Caco-2 (cell line): ENCODE data around the gene COIL. TPM values are rescaled to one million over a fixed set of nuclear protein-coding genes. Genes with fewer than 3 reads are reported as not detected.

Source experiments
- BruUV-seq: library from RNA; stranded (reverse); fragments of 400-500 nt; replicated peaks from 2 replicates; lab custom pipeline; 2021; lab: Mats Ljungman, UMichigan
- CTCF ChIA-PET: fragments of 300-600 bp; sonication (Branson Sonifier 250); formaldehyde crosslinking; loops from one replicate; lab custom pipeline; 2022; ENCODE audit warnings: antibody characterized with exemption; lab: Charles Lee
- POLR2A ChIA-PET: fragments of 300-600 bp; sonication (Branson Sonifier 250); formaldehyde crosslinking; loops from one replicate; lab custom pipeline; 2022; ENCODE audit warnings: antibody characterized with exemption; lab: Charles Lee
- DNase-seq, 2 experiments: peaks; one replicate each; pipeline versions ENCODE4 v3.0.0 to v3.0.0-alpha.2; 2020 to 2022
- H3K27me3 ChIP-seq: replicated peaks from 2 replicates; pipeline ENCODE4 v1.6.0; 2011; ENCODE audit warnings: low read length; ENCODE audit not compliant: control insufficient read depth, insufficient read depth
- H3K36me3 ChIP-seq: 2 replicates; pipeline ENCODE4 v1.5.1; 2011; ENCODE audit warnings: low read length; ENCODE audit not compliant: control insufficient read depth, insufficient read depth
- H3K4me1 ChIP-seq: fragments of 250-450 bp; sonication (Bioruptor Pico); 2 replicates; pipeline ENCODE4 v1.5.1; 2020; ENCODE audit warnings: mild to moderate bottlenecking
- H3K4me3 ChIP-seq: 2 replicates; pipeline ENCODE4 v1.5.1; 2011; ENCODE audit warnings: low read depth, mild to moderate bottlenecking, control low read depth, low read length
- H3K9me3 ChIP-seq: fragments of 250-450 bp; sonication (Bioruptor Pico); 2 replicates; pipeline ENCODE4 v1.5.1; 2020; ENCODE audit warnings: mild to moderate bottlenecking, moderate library complexity
- H3K27ac Mint-ChIP-seq: one replicate; pipeline ENCODE4 v1.8.0; 2022; ENCODE audit warnings: mixed read lengths; ENCODE audit not compliant: unreplicated experiment
- H3K27me3 Mint-ChIP-seq: one replicate; pipeline ENCODE4 v1.8.0; 2022; ENCODE audit warnings: mixed read lengths; ENCODE audit not compliant: insufficient read depth, unreplicated experiment
- H3K36me3 Mint-ChIP-seq: one replicate; pipeline ENCODE4 v1.8.0; 2022; ENCODE audit warnings: mild to moderate bottlenecking, mixed read lengths; ENCODE audit not compliant: insufficient read depth, unreplicated experiment
- H3K4me1 Mint-ChIP-seq: one replicate; pipeline ENCODE4 v1.8.0; 2022; ENCODE audit warnings: low read depth, mixed read lengths; ENCODE audit not compliant: unreplicated experiment
- H3K4me3 Mint-ChIP-seq: one replicate; pipeline ENCODE4 v1.8.0; 2022; ENCODE audit warnings: mild to moderate bottlenecking, moderate library complexity, mixed read lengths; ENCODE audit not compliant: unreplicated experiment
- H3K9me3 Mint-ChIP-seq: one replicate; pipeline ENCODE4 v1.8.0; 2022; ENCODE audit warnings: mixed read lengths; ENCODE audit not compliant: unreplicated experiment
- intact Hi-C: fragments of 100-400 bp; cut with micrococcal nuclease; formaldehyde crosslinking; loops from one replicate; pipeline ENCODE4 v1.10.0; 2022; ENCODE audit not compliant: unreplicated experiment
- total RNA-seq: library from RNA; stranded (reverse); gene quantifications from 2 replicates; pipeline ENCODE4 v1.2.3, GENCODE V29; 2022
- TF ChIP-seq, protein P1 (sequence below), 2 experiments: fragments of 200-600 bp in 1 of 2; IDR thresholded peaks; 1 replicate in 1 of 2; 2 replicates in 1 of 2; pipeline versions ENCODE4 v1.5.1 to v1.8.0; 2011 to 2022; ENCODE audit warnings: antibody characterized with exemption in 1 of 2, control low read depth in 1 of 2, inconsistent platforms in 1 of 2, low read depth in 1 of 2, low read length in 1 of 2, mild to moderate bottlenecking in 1 of 2, moderate library complexity in 1 of 2; ENCODE audit not compliant: insufficient read depth in 1 of 2, severe bottlenecking in 1 of 2, unreplicated experiment in 1 of 2

Gene COIL
- total RNA-seq, 1 experiment from 2014 or later: 27.0 TPM

DNA sequence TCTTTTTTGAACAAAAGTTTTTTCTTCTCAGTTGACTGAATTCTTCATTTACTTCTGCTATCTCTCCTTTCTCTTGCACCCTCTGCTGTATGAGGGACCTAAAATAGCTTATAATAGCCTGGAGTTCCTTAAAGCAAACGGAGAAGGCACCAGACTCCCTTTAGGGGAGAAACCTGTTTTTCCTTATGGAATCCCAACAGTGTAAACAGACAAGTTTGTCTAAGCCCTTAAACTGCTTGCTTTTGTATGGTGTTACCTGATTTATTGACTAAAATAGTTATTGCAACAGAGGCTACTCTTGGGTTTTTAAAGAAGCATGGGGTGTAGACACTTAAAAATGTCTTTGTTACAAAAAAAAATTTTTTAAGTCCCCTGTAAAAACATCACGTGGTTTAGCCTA lies 34.1 kb downstream of the COIL start:
- H3K4me1 ChIP-seq: peaks cover 15% of the 10 kb centered on the region; the same call in 1 of the 2 replicates
- no peak overlapping the region for H3K4me3 ChIP-seq
- no peaks in the 10 kb centered on the region for H3K36me3 ChIP-seq
- Mint-ChIP-seq H3K36me3 (no peaks in the 10 kb centered on the region), H3K4me3 (no peak overlapping the region), H3K27ac (no peak overlapping the region), H3K27me3 (no peaks in the 10 kb centered on the region), H3K4me1 (peaks cover 7% of the 10 kb centered on the region), H3K9me3 (peaks cover 7% of the 10 kb centered on the region)
- peaks cover 30% of the 10 kb centered on the region for H3K9me3 ChIP-seq
- ChIA-PET CTCF (interaction anchor here (0.8 kb wide), 1 partner anchor 13 kb away, joined by 5 read pairs; the partner anchor contains the start of gene TRIM25), POLR2A (interaction anchor here (0.6 to 1.2 kb wide), 2 partner anchors 13 to 1689 kb away, joined by 6 read pairs; partner anchors contain the start of gene TRIM25)
- TF ChIP-seq, protein P1, sequence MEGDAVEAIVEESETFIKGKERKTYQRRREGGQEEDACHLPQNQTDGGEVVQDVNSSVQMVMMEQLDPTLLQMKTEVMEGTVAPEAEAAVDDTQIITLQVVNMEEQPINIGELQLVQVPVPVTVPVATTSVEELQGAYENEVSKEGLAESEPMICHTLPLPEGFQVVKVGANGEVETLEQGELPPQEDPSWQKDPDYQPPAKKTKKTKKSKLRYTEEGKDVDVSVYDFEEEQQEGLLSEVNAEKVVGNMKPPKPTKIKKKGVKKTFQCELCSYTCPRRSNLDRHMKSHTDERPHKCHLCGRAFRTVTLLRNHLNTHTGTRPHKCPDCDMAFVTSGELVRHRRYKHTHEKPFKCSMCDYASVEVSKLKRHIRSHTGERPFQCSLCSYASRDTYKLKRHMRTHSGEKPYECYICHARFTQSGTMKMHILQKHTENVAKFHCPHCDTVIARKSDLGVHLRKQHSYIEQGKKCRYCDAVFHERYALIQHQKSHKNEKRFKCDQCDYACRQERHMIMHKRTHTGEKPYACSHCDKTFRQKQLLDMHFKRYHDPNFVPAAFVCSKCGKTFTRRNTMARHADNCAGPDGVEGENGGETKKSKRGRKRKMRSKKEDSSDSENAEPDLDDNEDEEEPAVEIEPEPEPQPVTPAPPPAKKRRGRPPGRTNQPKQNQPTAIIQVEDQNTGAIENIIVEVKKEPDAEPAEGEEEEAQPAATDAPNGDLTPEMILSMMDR (IDR thresholded peaks at IDR 0.05; ENCODE audit: insufficient read depth in 1 of 2, low read depth in 1 of 2, low read length in 1 of 2, severe bottlenecking in 1 of 2, unreplicated experiment in 1 of 2): no peak
- no TSS peak for BruUV-seq
- no peaks in the 10 kb centered on the region for H3K27me3 ChIP-seq
- DNase-seq: peak in 1 of 2 experiments; percentile 54
- intact Hi-C loops: no loop called here

DNA sequence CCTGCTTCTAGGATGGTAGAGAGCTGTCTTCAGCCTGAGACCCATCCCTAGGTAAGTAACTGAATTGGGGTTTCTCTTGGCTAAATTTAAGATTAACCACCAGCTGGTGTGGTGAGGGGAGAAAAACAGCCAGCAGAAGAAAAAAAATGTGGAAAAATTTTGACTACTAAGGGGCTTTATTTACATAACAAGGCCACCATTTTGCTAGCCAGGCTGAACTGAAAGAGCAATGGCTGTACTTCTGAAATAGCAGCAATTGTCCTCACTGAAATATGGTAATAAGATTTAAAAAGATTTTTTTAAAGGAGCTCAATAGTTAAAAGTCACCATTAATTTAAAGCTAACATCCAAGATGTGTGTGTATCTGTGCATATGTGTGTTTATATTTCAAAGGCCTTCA lies 34.6 kb downstream of the COIL start:
- intact Hi-C loops: no loop called here
- DNase-seq: no peak
- Mint-ChIP-seq H3K4me3 (no peak overlapping the region), H3K27me3 (no peaks in the 10 kb centered on the region), H3K27ac (no peak overlapping the region), H3K36me3 (no peaks in the 10 kb centered on the region), H3K4me1 (peaks cover 7% of the 10 kb centered on the region), H3K9me3 (peaks cover 7% of the 10 kb centered on the region)
- Histone ChIP-seq H3K9me3 (peaks cover 30% of the 10 kb centered on the region), H3K4me3 (no peak overlapping the region), H3K36me3 (no peaks in the 10 kb centered on the region), H3K4me1 (peaks cover 13% of the 10 kb centered on the region; the same call in 1 of the 2 replicates), H3K27me3 (no peaks in the 10 kb centered on the region)
- TF ChIP-seq, protein P1 (IDR thresholded peaks at IDR 0.05; ENCODE audit: insufficient read depth in 1 of 2, low read depth in 1 of 2, low read length in 1 of 2, severe bottlenecking in 1 of 2, unreplicated experiment in 1 of 2): no peak
- BruUV-seq: no TSS peak
- ChIA-PET CTCF (interaction anchor here (0.8 kb wide), 1 partner anchor 13 kb away, joined by 5 read pairs; the partner anchor contains the start of gene TRIM25), POLR2A (interaction anchor here (1.2 kb wide), 1 partner anchor 12 kb away, joined by 6 read pairs; the partner anchor contains the start of gene TRIM25)

DNA sequence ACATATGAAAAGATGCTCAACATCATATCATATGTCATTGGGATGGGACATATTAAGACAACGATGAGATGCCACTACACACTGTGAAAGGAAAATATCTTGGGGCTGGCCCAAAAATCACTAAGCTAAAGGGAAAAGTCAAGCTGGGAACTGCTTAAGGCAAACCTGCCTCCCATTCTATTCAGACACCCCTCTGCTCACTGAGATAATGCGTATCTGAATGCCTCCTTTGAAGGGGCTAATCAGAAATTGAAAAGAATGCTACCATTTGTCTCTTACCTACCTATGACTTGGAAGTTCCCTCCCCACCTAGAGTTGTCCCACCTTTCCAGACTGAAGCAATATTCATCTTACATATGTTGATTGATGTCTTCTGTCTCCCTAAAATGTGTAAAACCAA lies 35.8 kb downstream of the COIL start:
- Histone ChIP-seq H3K27me3 (no peaks in the 10 kb centered on the region), H3K4me3 (no peak overlapping the region), H3K4me1 (0 out of 2 replicates have a peak, but pooled peaks cover 5% of the 10 kb centered on the region), H3K36me3 (no peaks in the 10 kb centered on the region), H3K9me3 (peaks cover 20% of the 10 kb centered on the region)
- POLR2A ChIA-PET: no interaction called here
- H3K27me3 Mint-ChIP-seq: no peaks in the 10 kb centered on the region
- peaks cover 7% of the 10 kb centered on the region for H3K4me1 Mint-ChIP-seq
- no TSS peak for BruUV-seq
- DNase-seq: no peak
- no peaks in the 10 kb centered on the region for H3K36me3 Mint-ChIP-seq
- CTCF ChIA-PET: no interaction called here
- no peak overlapping the region for H3K27ac Mint-ChIP-seq
- TF ChIP-seq, protein P1 (IDR thresholded peaks at IDR 0.05; ENCODE audit: insufficient read depth in 1 of 2, low read depth in 1 of 2, low read length in 1 of 2, severe bottlenecking in 1 of 2, unreplicated experiment in 1 of 2): no peak
- no peak overlapping the region for H3K4me3 Mint-ChIP-seq
- intact Hi-C loops: no loop called here
- peaks cover 8% of the 10 kb centered on the region for H3K9me3 Mint-ChIP-seq
